Prostate gland (tissue), 2 donors: ENCODE results near the gene CREG1. TPM values are rescaled to one million over a fixed set of nuclear protein-coding genes. Genes with fewer than 3 reads are reported as not detected.

Experiments used
- DNase-seq: peaks from one replicate; pipeline ENCODE4 v3.0.0-alpha.2; 2019; ENCODE audit warnings: low spot score
- H3K27ac ChIP-seq, 2 donors: fragments of 200-600 bp; sonication (generic); 2 replicates each; pipeline ENCODE4 v1.5.1; 2017 to 2019
- H3K27me3 ChIP-seq: fragments of 200-600 bp; sonication (generic); replicated peaks from 2 replicates; pipeline ENCODE4 v1.5.1; 2019; ENCODE audit not compliant: insufficient read depth
- H3K36me3 ChIP-seq, 2 donors: fragments of 200-600 bp; sonication (generic); 1 replicate in 1 of 2; 2 replicates in 1 of 2; pipeline versions ENCODE4 v1.5.1 to v1.8.1; 2017 to 2019
- H3K4me1 ChIP-seq: fragments of 200-600 bp; sonication (generic); replicated peaks from 2 replicates; pipeline ENCODE4 v1.5.1; 2019
- H3K4me3 ChIP-seq, 2 donors: fragments of 200-600 bp; sonication (generic); 2 replicates each; pipeline ENCODE4 v1.5.1; 2017 to 2019
- H3K9me3 ChIP-seq: fragments of 200-600 bp; sonication (generic); 2 replicates; pipeline ENCODE4 v1.5.1; 2017
- CTCF ChIP-seq, 4 experiments: fragments of 200-600 bp in 2 of 4; fragments of 450-650 bp in 2 of 4; sonication (generic) in 2 of 4; IDR thresholded peaks; 1 replicate in 3 of 4; 2 replicates in 1 of 4; pipeline ENCODE4 v1.5.1; 2016 to 2019; ENCODE audit warnings: antibody characterized with exemption in 4 of 4, mild to moderate bottlenecking in 2 of 4, moderate library complexity in 2 of 4
- POLR2A ChIP-seq: fragments of 450-650 bp; IDR thresholded peaks from one replicate; pipeline ENCODE4 v1.6.1; 2016; ENCODE audit warnings: antibody characterized with exemption, mild to moderate bottlenecking
- POLR2AphosphoS5 ChIP-seq: sonication (generic); formaldehyde crosslinking; IDR thresholded peaks from one replicate; pipeline ENCODE4 v1.6.1; 2017; ENCODE audit warnings: antibody characterized with exemption
- WGBS: methylation state at CpG from one replicate; pipeline ENCODE4 v1.1.5; 2018; 5-methylcytosine and 5-hydroxymethylcytosine counted together
- intact Hi-C: fragments of 100-400 bp; cut with DNase I; formaldehyde crosslinking; loops from one replicate; pipeline ENCODE4 v1.14.2; 2022
- total RNA-seq, 2 donors: library from RNA; depleted of rRNA; stranded (reverse); fragments of >200 nt; gene quantifications; one replicate each; pipeline ENCODE4 v1.1.0, GENCODE V29; 2016

Gene CREG1
- total RNA-seq, 2 donors from 2014 or later: 132 to 204 TPM

GRCh38 chr1:167491586-167492461, 61.7 kb downstream of the CREG1 start:
- Histone ChIP-seq H3K4me3 (no peak overlapping the region), H3K9me3 (no peaks in the 10 kb centered on the region), H3K4me1 (no peaks in the 10 kb centered on the region), H3K27me3 (no peaks in the 10 kb centered on the region), H3K36me3 (no peaks in the 10 kb centered on the region), H3K27ac (no peak overlapping the region)
- no peak for DNase-seq
- 74% methylated on average over 12 of the region's 12 CpGs for WGBS
- no peak for TF ChIP-seq POLR2AphosphoS5
- TF ChIP-seq CTCF (IDR thresholded peaks at IDR 0.05): no peak
- no peak for TF ChIP-seq POLR2A
- intact Hi-C loops: no loop called here

Other genes with a start within 250 kb of the CREG1 start
- gene CD247, start 35.2 kb downstream of the CREG1 start, total RNA-seq: under 1 TPM in 1 of 2 donors, not detected in 1; 0.96 TPM
- gene RCSD1, start 76.5 kb upstream of the CREG1 start, total RNA-seq: 10 to 100 TPM in 1 of 2 donors, 1 to 10 TPM in 1; 2.8 to 13.8 TPM
- 100 to 1,000 TPM in 1 of 2 donors, 10 to 100 TPM in 1; 52.5 to 135 TPM for gene MPZL1, start 168.2 kb upstream of the CREG1 start, total RNA-seq